NOMO-1 (cell line): ENCODE results near the gene MBD5.
"Not testable (repeated sequence)": the region's sequence is repeated elsewhere in the genome, so short reads cannot be mapped to it uniquely, and the experiment has no call there.

Experiments used
- DNase-seq, 2 experiments: peaks; one replicate each; lab custom pipeline; 2025; ENCODE audit not compliant: unreplicated experiment in 2 of 2; lab: John Stamatoyannopoulos, UW

Gene MBD5

GRCh38 chr2:148538375-148538774 lies 517.5 kb downstream of the MBD5 start:
- no peak for DNase-seq

- DNase-seq = no peak
Measured at GRCh38 chr2:148540022-148540421, 519.1 kb downstream of the MBD5 start.

GRCh38 chr2:148541792-148542191 lies 520.9 kb downstream of the MBD5 start:
- no peak for DNase-seq

- no peak for DNase-seq
Measured at GRCh38 chr2:148542614-148543013, 521.7 kb downstream of the MBD5 start.

- not testable (repeated sequence) for DNase-seq
Measured at GRCh38 chr2:148543088-148543540, 522.2 kb downstream of the MBD5 start.

- peak in 1 of 2 experiments; percentile 51 for DNase-seq
Measured at GRCh38 chr2:148545390-148546256, 524.7 kb downstream of the MBD5 start.

GRCh38 chr2:148546270-148546669 lies 525.4 kb downstream of the MBD5 start:
- peak; percentile 63 to 65 for DNase-seq

GRCh38 chr2:148548716-148549400 lies 528.0 kb downstream of the MBD5 start:
- DNase-seq = no peak

GRCh38 chr2:148552675-148553331 lies 531.9 kb downstream of the MBD5 start:
- peak in 1 of 2 experiments; percentile 31 for DNase-seq

- DNase-seq = no peak
Measured at GRCh38 chr2:148553332-148553887, 532.5 kb downstream of the MBD5 start.

- no peak for DNase-seq
Measured at GRCh38 chr2:148554459-148555247, 533.8 kb downstream of the MBD5 start.

GRCh38 chr2:148555622-148556294 lies 534.9 kb downstream of the MBD5 start:
- no peak for DNase-seq

GRCh38 chr2:148557844-148558436 lies 537.0 kb downstream of the MBD5 start:
- DNase-seq = no peak

GRCh38 chr2:148560496-148560895 lies 539.6 kb downstream of the MBD5 start:
- DNase-seq = no peak

GRCh38 chr2:148561389-148561788 lies 540.5 kb downstream of the MBD5 start:
- DNase-seq = no peak

- no peak for DNase-seq
Measured at GRCh38 chr2:148565272-148565894, 544.5 kb downstream of the MBD5 start.
